GM12892 (cell line): ENCODE measurements around the gene INPP5E.

Experiments
- DNase-seq: peaks from one replicate; pipeline ENCODE4 v3.0.0; 2011; ENCODE audit not compliant: insufficient read length
- FAIRE-seq: peaks from 2 replicates; lab custom pipeline; 2011; peaks lifted over from hg19 to GRCh38; lab: Jason Lieb, UNC
- POLR2A ChIP-seq: IDR thresholded peaks from 2 replicates; pipeline ENCODE4 v1.6.1; 2011; ENCODE audit warnings: low read depth, low read length, control low read depth
- POLR2AphosphoS5 ChIP-seq: IDR thresholded peaks from 2 replicates; pipeline ENCODE4 v1.6.1; 2011; ENCODE audit warnings: low read depth, low read length, control low read depth
- TAF1 ChIP-seq: IDR thresholded peaks from 2 replicates; pipeline ENCODE4 v1.6.1; 2011; ENCODE audit warnings: low read depth, mild to moderate bottlenecking, control low read depth, low read length, borderline replicate concordance

Gene INPP5E

DNA sequence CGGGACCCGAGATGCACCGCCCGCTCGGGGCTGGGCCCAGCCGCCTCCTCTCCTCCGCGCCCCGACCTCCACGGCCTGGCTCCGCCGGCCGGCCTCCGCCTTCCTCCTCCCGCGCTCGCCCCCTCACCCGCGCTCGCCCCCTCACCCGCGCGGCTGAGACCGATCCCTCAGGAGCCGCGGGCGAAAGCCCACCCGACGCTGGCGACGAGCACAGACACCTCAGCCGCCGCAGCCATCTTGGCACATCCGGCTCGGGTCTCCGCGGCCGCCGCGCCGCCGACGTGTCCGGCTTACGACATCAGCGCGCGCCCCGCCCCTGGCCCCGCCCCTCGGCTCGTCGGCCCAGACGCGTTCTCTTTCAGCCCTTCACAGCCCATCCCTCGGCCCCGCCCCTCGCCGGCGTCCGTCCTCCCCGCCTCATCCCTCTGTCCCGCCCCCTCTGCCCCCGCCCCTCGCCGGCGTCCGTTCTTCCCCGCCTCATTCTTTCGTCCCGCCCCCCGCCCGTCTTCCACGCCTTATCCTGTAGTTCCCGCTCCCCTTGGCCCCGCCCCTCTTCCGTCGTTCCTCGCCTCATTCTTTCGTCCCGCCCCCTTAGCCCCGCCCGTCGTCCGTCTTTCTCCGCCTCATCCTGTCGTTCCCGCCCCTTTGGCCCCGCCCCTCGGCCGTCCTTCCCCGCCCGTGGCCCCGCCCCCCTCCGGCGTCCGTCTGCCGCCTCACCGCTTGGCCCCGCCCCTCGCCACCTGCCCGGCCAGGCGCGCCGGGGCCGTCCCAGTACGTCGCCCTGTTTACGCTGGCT is 43.3 kb upstream of the INPP5E start, which contains the start of gene SEC16A:
Gene SEC16A, minus strand, starts transcription at position 248 of the 796 bp plus-strand sequence. CDS start 5,425 bp downstream, outside the sequence.
- TF ChIP-seq POLR2AphosphoS5 (peak; percentile 79), TAF1 (peak; percentile 80), POLR2A (peak; percentile 87)
- FAIRE-seq, result peak; percentile 98
- DNase-seq, result peak; percentile 90

- DNase-seq, result no peak
- peak; percentile 65 for FAIRE-seq
- TF ChIP-seq TAF1 (no peak), POLR2AphosphoS5 (peak; percentile 3; the same call in 1 of the 2 replicates)
Measured at GRCh38 chr9:136482046-136482792, 42.6 kb upstream of the INPP5E start.

DNA sequence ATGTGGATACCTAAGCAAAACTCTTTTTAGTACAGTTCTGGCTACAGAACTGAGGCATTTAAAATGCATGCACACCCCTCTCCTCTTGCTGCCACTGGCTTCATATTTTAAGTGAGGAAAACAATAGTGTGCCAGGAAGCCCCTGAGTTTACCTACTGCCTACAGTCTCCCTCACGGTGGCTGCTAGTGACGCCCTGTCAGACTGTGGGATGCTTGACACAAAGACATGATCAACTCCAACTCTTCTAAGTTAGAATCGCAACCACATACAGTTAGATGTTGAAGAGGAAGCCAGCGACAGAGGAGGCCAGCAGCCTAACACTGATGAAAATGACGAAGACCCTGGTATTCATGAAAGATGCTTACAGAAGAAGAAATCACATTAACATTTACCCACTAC is 41.9 kb upstream of the INPP5E start:
- DNase-seq (no peak), FAIRE-seq (no peak)
- TF ChIP-seq POLR2AphosphoS5 (no peak), POLR2A (no peak), TAF1 (no peak)

DNA sequence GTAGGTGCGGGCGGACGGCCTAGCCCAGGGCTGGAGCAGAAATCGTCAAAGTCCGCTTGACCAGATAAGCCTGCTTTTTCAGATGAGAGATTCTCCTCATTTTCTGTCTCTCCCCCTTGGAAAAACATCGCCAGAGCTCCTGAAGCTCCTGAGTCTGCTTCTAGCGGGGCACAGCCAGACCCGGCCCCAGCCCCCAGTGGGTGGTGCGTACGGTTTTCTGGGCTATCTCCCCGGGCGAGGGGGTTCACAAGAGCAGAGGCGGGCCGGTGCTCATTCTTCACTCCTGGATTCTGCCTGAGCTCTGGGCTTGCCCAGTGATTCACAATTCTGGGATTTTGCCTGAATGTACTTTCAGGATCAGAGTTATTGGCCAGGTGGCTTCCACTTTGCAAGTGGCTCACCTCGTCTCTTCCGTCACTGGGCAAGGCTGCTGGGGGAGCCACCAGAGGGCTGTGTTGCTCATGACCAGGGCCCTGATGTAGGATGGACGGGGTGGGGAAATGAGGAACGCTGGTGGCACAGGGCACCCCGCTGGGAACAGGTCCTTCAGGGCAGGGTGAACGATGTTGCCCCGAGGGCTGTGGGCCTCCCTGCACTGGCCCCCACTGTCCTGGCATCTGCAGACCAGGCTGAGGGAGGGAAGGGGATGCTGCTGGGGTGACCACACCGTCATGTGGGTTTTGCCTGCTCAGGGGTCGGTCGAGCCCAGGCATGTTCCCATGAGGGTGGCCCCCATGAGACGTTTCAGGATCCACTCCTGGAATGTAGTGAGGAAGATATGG is 36.9 kb upstream of the INPP5E start:
- DNase-seq, result no peak
- no peak for FAIRE-seq
- TF ChIP-seq TAF1 (no peak), POLR2AphosphoS5 (no peak), POLR2A (no peak)

DNA sequence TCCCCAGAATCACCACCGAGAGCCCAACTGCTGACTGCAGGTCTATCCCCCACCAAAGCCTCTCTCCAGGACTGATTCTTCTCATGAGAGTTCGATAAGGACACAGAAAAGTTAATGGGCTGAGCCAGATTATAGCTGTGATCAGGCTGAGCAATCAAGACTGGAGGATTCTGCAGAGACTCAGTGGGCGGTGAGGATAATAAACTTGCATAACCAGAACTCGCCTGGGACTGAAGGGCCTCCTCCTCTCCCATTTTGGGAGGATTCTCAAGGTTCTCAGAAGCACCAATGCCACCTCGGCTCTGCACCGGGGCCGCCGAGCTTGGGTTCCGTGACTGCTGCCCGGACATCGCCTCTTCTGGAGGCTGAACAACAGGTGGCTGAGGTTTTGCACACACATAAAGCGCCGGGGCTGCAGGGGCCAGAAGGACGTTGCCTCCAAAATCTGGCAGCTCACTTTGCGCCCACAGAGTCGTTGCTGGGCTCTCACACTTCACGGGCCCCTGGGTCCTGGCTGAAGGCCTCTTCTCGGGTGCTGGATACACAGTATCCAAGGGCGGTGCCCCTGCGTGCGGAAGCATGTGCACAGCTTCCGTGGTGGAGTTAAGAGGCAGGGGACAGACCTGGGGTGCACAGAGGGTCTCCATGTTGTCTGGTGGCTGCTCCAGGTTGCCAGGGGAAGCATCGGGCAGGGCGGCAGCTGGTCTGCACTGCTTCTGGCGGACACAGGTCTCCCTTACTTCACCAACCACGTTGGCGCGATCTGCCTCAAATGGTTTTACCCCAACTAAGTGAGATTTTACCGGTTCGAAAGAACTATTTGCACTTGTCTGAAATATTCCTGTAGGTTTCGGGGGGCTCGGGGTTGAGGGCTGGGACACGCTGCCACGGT is 35.6 kb upstream of the INPP5E start:
- TF ChIP-seq POLR2AphosphoS5 (no peak; the same call in 1 of the 2 replicates), POLR2A (no peak), TAF1 (no peak)
- FAIRE-seq, result no peak
- no peak for DNase-seq

GRCh38 chr9:136474021-136474640 is 34.5 kb upstream of the INPP5E start:
- no peak for TF ChIP-seq TAF1
- peak; percentile 26 for TF ChIP-seq POLR2AphosphoS5
- TF ChIP-seq POLR2A, result peak; percentile 9; the same call in 1 of the 2 replicates
- DNase-seq (no peak), FAIRE-seq (no peak)

DNA sequence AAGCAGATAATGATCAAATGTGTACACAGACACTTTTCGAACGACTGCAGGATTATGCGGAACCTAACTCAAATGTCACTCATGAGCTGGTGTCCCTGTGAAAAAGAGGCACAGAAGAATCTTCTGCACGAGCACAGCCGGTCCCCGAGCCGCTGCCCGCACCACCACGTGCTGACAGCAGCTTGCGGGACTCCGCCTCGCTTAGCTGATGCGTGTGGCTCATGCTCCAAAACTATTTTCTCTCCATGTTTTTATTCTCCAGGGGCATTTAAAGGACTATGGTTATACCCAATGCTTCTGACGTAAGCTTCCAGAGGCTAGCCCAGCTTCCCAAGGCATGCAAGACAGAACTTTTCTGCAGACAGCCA is 33.7 kb upstream of the INPP5E start:
- TF ChIP-seq TAF1, result no peak
- TF ChIP-seq POLR2A, result no peak
- TF ChIP-seq POLR2AphosphoS5, result no peak
- DNase-seq (no peak), FAIRE-seq (no peak)

GRCh38 chr9:136472640-136473353 is 33.2 kb upstream of the INPP5E start:
- TF ChIP-seq POLR2AphosphoS5 (no peak), POLR2A (no peak), TAF1 (no peak)
- no peak for FAIRE-seq
- DNase-seq, result no peak

DNA sequence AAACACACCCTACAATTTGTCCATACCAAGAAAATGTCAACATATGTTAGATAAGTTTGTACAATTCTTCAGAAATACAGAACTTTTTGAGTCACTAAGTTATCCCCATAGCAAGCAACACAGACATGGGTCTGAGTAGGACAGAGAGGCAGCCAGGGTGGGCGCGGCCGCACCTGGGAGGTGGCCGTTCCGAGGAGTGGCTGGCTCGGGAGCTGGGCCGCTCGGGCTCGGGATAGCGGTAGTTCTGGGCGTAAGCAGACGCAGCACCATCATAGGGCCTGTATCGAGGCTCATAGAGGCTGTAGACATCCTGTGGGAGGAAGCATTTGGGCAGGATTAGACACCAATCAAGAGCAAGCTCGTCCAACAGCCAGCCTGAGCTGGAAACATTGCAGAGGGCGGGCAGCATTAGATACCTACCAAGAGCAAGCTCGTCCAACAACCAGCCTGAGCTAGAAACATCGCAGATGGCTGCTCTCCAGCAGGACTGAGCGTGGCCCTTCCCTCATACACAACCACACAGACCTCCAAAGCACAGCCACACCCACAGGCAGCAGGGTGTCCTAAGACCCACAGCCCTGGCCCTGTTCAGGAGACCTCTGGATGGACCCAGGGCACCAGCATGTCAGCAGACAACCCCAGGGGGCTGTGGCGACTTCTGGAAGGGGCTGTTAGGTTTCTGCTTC is 32.3 kb upstream of the INPP5E start:
- DNase-seq, result no peak
- no peak for TF ChIP-seq POLR2A
- no peak for TF ChIP-seq POLR2AphosphoS5
- no peak for TF ChIP-seq TAF1
- no peak for FAIRE-seq
